CD4-positive, alpha-beta T cell treated with Interleukin-1 beta for 1 hour (primary cell): ENCODE data around the gene ODAD3.
"Not testable (repeated sequence)": the region's sequence is repeated elsewhere in the genome, so short reads cannot be mapped to it uniquely, and the experiment has no call there.

Source experiments
- DNase-seq, 2 donors: peaks; one replicate each; pipeline ENCODE4 v3.0.0-alpha.2; 2020 to 2022

Gene ODAD3

DNA sequence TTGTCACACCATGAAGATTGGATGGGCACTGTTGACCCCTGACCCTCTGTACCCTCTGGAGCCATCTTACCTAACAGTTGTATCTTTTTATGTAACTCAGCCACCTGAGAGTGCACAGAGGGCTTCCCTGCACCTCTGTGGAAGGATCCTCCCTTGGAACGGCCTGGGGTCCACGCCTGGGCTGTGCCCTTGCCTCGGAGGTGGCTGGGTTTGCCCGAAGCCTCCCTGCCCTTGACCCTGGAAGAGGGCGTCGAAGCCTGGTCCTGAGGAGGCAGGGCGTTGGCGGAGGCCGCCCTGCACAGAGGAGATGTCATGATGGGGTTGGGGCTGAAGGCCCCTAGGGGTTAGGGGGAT is 241 bp downstream of the ODAD3 start:
- DNase-seq: no peak

DNA sequence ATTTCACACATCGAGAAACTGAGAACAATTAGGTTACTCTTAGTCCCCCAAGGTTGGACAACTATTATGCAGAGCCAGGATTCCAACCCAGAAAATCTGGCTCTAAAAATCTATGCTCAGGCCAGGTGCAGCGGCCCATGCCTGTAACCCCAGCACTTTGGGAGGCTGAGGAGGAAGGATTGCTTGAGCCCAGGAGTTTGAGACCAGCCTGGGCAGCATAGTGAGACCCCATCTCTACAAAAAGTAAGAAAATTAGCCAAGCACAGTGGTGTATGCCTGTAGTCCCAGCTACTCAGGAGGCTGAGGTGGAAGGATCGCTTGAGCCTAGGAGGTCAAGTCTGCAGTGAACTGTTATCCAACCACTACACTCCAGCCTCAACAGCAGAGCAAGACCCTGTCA is 1.4 kb downstream of the ODAD3 start:
- not testable (repeated sequence) for DNase-seq

DNA sequence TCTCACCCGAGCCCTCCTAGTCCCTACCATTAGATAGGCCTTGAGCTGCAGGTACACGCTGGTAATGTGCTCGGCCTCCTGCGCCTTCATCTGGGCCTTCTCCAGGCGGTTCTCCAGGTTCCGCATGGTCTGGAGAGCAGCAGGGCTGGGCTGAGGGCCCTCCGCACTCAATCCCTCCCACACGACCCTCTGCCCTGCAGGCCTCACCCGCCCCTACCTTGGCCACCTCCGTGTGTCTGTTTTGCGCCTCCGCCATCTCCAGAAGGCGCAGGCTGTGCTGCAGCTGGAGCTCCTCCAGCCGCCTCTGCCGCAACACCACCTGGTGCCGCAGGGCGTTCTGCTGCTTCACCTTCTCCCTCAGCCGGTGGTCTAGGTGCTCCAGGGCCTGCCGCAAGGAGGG is 8.3 kb downstream of the ODAD3 start:
- DNase-seq: no peak

DNA sequence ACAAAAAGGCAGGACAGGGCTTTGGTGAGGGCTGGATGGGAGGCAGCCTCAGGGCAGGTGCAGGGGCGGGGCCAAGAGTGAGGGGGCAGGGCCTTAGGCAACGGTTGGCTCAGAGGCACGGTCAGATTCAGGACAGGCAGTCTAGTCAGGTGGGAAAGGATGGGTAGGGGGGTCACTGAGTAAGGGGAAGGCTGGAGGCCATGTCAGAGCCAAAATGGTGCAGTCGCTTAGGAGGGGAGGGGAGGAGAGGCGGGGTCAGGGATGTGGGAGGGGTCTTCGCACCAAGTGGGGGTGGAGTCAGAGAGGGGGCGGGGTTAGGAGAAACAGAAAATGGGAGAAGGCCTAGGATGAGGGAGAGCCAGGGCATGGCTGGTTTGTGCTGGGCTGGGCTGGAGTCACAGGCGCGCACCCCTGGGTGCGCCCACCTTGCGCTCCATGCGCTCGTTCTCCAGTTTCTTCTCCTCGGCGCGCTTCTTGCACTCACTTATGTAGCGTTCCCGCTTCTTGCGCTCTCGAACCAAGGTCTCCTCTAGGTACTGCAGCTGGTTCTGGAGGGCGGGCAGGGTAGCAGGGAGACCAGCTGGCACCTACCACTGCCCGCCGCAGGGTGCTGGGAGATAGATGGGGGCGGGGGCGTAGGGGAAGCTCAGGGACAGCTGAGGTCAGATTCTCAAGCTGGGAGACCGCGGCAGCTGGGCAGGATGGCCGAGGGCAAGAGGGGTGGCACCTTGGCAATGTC is 9.0 kb downstream of the ODAD3 start:
- DNase-seq: no peak

DNA sequence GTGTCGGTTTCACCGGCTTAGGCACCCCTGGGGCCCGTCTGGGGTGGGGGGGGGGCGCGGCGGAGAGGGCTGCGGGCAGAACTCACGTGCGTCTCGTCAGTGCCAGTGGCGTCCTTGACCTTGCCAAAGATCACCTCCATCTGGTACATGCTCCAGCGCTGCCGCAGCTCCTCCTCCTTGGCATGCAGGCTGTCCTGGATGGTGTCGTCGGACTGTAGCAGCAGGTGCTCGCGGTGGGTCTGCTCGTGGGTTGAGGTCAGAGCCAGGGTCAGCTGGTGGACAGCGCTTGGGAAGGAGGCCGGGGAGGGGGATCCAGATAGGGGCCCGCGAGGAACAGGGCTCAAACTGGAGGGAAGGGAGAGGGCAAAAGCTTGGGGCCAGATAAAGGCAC is 11.1 kb downstream of the ODAD3 start:
- peak in 1 of 2 donors; percentile 12 for DNase-seq

DNA sequence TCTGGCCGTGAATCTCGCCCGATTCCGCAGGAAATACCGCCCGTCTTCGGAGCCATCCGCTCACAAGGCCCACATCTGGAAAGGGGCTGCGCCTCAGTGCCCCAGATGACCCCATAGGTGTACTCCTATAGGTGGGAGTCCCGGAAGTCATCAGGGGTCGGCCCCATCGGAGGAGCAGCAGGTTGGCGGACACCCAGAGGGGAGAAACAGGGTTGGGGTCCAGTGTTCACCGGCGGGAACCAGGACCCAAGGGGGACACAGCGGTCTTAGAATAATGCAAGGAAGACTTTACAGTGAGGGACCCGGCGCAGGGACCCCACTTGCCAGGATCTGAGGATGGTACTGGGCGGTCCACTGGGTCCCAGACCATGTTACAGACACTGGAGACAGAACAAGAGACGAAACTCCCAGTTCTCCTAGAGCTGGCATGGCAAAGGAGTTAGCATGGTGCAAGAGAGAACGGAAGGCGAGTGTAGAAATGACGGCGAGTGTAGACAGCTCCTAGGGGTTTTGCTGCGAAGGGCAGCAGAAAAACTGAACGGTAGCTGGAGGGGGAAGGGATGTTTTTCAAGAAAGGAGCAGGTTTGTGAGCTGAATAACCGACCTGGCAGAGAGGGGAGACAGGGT is 11.6 kb downstream of the ODAD3 start:
- DNase-seq: no peak

DNA sequence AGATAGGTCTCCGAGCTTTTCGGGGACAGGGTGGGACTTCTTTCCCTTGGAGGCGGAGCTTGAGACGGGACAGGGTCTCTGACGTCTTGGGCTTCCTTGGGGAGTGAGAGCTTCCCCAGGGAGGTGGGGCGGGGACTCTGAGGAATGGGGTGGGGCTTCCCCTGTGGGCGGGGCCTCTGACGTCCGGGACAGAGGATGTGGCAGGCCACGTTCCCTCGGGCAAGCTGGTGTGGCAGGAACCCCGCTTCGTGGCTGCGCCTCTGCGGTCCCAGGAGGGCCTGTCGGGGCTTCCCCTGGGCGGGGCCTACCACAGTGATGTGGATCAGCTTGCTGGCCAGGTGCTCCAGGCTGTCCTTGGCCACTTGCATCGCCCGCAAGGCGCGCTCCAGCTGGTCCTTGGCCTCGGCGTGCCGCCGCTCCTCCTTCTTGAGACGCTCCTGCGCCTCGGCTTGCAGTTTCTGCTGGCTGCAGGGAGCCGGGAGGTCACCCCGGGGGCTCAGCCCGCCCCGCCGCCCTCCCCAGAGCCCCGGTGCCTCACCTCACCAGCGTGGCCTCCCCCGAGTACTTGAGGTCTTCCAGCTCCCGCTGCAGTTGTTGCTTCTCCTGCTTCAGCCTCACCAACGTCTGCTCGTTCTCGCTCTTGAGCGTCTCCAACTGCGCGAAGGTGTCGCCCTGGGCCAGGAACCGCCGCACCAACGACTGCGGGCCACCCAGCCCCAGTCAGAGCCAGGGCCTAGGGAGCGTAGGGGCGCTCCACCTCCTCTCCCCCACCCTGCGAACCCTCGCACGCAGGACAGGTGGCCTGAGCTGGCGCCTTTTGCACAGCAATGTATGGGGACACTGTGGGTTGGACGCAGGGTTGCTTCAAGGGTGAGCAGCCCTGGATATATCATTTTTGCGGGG is 12.5 kb downstream of the ODAD3 start:
- DNase-seq: peak; percentile 81 to 90

DNA sequence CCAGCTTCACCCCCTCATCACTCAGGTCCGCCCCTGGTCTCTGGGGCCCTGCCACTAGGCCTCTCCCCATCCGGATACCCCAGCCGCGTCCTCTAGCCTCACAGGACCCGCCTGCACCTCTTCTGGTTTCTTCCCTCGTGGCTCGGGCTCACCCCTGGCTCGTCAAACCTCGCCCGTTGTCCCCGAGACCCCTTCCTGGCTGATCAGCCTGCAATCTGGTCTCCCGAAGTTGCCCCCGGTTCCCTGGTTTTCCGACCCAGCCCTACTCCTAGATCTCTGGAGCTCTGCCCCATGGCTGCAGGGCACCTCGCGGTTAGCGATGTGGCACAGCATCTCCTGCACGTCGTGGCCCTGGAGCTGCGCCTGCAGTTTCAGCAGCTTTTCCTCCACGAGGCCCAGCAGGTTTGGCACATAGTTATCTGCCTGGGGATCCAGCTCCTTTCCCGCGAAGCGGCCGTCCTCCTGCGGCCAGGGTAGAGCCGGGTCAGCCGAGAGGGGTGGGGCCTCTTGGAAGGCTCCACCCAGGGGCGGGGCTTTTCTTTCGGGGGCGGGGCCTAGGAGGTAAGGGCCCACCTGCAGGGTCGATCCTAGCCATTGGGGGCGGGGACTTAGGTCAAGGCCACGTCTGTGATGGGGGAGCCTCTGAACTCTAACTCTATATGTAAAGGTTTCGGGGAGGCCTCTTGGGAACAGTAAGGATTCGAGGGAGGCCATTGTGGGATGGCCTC is 13.4 kb downstream of the ODAD3 start:
- peak; percentile 47 to 59 for DNase-seq

DNA sequence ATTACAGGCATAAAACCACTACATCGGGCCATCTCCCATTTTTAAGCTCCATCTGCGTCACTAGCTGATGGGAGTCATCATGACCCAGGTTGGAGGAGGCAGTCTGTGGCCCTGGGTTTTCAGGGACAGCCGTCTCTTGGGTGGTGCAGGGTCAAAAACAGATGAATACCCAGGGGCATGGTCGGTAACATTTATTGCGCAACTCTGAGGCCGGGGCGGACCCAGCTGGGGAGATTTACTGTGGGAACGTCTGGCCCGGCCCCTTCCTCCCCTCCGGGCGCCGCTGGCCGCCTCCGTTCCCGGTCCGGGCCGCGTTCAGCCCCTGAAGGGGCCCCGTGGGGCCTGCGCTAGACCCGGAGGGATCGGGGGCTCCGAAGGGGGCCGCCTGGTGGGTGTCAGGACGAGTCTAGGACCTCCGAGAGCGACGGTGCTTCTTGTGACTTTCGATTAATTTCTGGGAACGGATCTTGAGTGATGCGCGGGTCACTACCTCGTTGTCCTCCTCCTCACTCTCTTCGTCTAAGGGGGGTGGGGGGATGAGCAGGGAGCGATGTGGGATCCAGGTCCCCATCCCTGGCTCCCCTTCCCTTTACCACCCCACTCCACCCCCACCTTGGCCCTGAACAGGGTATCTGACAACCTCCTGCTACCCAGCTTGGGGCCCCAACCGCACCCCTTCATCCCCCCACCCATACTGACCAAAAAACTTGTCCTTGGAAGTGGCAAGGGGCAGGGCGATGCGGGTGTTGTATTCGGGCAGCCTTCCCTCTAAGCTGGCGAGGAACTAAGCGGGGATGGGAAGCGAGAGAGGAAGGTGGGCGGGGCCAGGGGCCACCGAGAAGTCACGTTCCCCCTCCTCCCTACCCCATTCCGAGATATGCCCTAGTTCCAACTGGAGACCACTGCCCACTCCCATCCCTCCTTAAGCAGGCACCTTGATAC is 14.2 kb downstream of the ODAD3 start:
- DNase-seq: no peak

DNA sequence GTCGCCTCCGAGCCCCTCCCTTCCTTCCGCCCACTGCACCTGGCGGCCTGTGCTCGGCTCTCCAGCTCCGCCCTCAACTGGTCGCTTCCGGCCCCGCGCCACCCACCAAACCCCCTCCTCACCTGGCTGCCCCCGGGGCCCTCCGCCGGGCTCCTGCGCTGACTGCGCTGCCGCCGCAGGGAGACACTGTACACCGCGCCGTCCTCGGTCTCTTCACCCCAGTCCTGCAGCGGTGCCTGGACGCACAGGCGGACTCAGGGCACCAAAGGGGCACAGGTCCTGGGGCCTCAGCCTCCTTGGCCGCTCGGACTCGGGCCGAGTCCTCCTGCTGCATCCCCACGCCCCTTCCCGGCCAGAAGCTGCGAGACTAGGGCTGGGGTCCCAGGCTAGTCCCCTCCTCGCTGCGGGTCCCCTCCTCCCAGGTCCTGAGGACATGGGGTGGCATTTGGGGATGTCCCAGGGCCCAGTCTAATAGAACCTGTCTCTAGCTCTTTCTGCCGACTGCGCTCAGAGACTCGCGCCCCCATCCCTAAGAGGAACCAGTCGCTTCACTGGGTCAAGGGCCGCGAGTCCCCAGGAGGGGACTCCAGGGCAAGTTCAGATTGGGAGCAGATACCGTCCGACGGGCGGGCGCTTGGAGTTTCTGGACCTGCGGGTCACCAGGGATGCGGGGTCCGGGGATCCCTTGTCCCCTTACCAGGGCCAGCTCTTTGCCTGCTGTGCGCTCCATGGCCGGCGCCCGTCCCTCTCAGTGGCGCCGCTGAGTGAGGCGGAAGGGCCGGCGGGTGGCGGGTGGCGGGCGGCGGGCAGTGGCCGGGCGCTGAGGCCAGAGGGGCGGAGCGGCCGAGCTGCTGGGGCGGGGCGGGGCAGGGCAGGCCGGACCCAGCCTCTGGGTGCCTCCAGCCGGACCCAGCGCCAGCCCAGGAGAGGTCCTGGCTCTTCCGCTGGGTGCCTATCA is 16.1 kb downstream of the ODAD3 start, which contains the start of gene RGL3:
Gene RGL3 (minus strand): TSS at position 766 of the 958 bp plus-strand sequence. CDS start 36 bp downstream, at position 730.
- DNase-seq: peak in 1 of 2 donors; percentile 30

DNA sequence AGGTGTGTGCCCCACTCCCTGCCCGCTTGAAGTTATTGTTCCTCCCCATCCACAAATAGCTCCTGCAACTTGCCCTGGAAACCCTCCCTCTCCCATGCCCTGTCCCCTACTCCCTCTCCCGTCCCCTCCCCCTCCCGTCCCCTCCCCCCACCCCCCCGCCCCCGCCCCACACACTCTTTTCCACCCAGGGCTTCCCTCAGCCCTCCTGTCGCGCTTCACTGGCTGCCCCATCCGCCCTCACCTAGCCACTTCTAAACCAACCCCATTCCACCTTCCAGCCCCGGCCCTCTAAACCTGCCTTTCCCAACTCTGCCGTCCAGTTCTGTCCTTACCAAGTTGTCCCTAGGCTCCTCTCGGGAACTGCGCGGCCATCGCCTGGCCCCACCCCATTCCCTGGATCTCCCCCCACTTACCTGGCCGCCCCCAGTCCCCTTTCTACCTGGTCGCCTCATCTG is 16.8 kb downstream of the ODAD3 start:
- DNase-seq: no peak

DNA sequence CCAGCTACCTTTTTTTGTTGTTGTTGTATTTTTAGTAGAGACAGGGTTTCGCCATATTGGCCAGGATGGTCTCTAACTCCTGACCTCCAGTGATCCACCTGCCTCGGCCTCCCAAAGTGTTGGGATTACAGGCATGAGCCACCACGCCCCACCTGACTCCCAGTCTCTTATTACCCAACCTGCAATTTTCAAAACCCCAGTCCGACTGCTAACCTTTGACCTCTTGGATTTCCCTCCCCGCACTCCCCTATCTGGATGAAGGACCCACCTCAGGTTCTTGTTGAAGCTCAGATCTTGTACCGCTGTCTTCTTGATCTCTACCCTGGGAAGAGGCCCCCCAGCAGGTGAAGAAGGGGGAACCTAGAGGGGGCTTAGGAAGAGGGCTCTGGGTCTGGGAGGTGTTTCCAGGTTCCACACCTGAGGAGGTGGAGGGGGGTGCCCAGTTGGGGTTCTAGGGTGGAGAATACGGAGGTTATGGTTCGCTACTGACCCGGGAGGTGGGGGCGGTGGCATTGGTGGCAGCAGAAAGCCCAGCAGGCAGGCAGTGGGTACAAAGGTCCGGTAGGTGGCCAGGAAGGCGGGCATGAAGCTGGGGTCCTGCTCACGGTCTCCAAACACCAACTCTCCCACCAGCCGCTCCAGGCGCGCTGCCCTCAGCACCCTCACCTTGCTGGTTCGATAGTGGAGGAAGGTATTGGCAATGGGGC is 18.4 kb downstream of the ODAD3 start:
- no peak for DNase-seq

DNA sequence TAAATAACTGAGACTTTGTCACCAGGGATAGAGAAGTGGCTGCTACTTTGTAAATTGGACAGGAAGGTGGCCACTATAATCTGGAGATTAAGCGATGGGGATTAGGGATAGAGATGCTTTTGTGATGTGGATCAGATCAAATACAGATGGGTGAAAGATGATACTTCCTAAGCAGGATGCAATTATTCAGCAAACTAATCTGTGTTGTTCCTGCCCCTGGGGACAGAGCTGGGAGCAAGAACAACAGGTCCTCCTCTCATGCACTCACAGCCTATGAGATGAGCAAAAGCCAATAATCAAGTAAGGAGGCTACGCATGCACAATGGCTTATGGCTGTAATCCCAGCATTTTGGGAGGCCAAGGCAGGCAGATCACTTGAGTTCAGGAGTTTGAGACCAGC is 20.4 kb downstream of the ODAD3 start:
- DNase-seq: no peak

DNA sequence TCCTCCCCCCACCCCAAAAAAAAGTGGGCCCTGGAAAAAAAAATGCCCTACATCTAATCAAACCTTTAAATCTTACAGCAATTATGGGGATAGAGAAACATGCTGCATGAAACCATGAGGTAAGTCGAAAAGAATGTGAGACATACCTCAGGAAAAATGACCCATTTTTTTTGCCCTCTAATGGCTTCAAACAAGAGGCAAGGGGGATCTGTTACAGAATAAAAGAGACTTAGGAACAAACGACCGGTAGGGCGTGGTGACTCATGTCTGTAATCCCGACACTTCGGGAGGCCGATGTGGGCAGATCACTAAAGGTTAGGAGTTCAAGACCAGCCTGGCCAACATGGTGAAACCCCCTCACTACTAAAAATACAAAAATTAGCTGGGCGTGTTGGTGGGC is 24.2 kb downstream of the ODAD3 start:
- DNase-seq: no peak

DNA sequence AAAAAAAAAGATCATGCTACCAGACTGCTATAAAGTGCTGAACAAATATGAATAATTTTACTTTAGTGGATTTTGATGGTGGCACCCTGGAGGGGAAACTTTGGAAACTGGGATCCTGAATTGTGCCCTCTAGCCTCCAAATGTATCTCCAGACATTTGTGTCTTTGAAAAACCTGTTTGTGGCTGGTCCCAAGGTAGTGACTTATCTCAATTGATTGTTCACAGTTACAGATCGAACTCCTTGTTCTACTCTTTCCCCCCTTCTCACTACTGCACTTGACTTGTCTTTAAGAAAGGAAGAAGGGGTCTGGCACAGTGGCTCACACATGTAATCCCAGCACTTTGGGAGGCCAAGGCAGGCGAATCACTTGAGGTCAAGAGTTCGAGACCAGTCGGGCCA is 26.3 kb downstream of the ODAD3 start:
- no peak for DNase-seq

DNA sequence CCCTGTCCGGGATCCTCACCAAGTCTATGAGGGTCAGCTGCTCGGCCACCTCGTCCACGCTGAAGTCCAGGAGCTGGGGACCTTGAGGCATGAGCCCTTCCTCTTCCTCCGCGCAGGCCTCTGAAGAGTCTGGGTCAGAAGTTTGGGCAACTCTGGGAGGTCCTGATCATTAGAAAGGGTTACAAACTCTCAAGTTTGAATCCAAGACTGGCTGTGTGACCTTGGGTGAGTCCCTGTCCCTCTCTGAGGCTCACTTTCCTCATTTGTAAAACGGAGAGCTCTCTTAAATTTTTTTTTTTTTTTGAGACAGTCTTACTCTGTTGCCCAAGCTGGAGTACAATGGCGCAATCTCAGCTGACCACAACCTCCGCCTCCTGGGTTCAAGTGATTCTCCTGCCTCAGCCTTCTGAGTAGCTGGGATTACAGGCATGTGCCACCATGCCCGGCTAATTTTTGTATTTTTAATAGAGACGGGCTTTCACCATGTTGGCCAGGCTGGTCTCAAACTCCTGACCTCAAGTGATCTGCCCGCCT is 28.2 kb downstream of the ODAD3 start:
- not testable (repeated sequence) for DNase-seq

DNA sequence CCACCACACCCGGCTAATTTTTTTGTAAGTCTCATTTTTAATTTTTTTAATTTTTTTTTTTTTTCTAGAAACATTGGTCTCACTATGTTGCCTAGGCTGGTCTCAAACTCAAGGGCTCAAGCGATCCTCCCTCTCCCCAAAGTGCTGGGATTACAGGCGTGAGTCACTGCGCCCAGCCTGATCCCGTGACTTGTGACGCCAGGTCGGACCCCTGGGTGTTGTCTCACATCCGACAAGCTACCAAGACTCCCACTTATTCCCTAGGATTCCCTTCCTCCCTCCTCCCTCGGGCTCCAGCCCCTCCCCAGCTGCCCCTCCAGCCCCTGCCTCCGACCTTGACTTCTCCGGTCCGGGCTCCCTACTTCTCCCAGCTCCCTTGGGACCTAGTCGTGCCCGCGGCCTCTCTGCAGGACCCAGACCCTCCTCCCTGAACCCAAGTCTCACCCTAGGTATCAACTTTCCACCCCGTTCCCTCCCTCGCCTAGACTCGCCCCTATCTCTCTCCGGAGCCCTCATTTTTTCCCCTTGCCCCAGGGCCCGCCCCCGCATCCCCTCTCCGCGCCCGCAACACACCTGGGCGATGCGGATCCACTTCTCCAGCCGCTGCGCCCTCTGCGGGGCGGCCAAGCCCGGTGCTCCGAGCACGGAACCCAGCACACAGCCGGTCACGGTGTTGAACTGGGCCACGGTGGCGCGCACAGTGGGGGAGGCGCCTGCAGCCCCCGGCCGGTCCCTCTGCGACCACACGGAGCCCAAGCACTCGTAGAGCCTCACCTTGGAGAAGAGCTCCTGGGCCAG is 28.9 kb downstream of the ODAD3 start:
- peak; percentile 30 to 43 for DNase-seq

DNA sequence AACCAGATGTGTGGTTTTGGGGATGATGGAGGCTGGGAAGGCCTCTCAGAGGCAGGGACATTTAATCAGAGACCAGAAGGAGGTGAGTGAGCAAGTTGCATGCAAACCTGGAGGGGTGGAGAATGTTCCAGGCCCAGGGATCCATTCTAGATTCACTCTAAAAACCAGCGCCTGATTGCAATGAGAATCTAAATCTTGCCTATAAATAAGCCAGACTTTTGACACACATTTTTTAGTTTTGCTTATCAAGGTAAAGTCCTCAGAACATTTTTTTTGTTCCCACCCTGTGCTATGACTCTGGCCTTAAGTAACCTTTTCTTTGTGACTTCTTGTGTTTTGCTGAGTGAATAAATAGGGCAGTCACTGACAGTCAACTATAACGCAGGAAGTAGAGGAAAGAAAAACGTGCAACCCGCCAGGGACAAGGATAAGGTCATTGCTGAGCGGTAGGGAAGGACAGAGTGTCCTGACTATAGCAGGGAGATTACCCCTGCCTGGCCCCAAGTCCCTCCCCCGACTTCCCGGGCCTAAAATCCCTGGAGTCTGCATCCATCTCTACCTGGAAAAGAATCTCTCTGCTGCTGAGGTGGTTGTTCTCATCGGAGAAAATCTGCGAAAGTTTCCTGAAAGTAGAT is 30.2 kb downstream of the ODAD3 start:
- DNase-seq: no peak
